G401 (cell line): ENCODE data around the gene FN1. TPM values are rescaled to one million over a fixed set of nuclear protein-coding genes. Genes with fewer than 3 reads are reported as not detected.

Experiments used
- DNase-seq: peaks from one replicate; pipeline ENCODE4 v3.0.0-alpha.2; 2015; ENCODE audit warnings: low spot score
- in situ Hi-C: cut with HindIII; loops from 2 replicates; pipeline ENCODE4 v1.10.0; 2016; ENCODE audit warnings: low sequenced_read_pairs, mixed read lengths
- total RNA-seq: library from RNA; depleted of rRNA; stranded (reverse); fragments of >200 nt; shearing (Covaris generic); gene quantifications from 2 replicates; pipeline ENCODE4 v1.2.3, GENCODE V29; 2014

Gene FN1
- total RNA-seq, 1 experiment from 2014 or later: 0.27 TPM

DNA sequence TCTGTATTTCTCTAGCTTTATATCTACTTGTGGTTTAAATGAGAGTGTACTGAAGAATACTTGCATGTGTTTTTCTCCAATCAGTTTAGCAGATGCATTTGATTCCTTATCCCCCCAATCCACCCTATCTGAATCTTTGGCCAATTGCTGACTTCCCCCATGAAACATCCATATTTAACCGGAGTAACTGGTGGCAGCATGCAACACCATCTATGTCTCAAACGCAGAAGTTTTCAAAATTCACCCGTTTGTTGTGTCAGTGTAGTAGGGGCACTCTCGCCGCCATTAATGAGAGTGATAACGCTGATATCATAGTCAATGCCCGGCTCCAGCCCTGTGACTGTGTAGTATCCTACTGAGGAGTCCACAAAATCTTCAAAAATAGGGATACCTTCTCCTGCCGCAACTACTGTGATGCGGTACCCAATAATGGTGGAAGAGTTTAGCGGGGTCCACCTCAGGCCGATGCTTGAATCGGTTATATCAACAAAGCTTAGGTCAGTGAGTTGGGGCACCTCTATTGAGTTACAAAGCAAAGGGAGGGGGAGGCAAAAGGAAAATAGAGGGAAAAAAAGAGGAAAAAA, 43.1 kb downstream of the FN1 start:
- DNase-seq: no peak
- in situ Hi-C loops: no loop called here

DNA sequence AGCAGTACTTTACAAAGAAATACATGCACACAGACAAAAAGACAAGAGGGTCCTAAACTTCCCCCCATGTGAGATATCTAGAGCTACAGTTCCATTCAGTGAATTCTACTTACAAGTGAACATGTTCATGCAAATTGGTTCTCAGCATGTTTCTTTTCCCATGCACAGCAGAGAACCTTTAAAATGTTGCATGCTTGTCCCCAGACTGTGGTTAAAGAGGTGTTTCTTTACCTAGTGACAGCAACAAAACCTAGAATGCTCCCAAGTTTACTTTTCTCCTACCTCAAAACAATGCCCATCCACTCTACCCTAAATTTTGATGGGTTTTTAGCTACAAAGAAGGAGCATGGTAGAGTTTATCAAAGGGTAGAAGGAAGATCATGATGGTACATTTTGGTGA, 43.7 kb downstream of the FN1 start:
- in situ Hi-C loops: no loop called here
- no peak for DNase-seq

DNA sequence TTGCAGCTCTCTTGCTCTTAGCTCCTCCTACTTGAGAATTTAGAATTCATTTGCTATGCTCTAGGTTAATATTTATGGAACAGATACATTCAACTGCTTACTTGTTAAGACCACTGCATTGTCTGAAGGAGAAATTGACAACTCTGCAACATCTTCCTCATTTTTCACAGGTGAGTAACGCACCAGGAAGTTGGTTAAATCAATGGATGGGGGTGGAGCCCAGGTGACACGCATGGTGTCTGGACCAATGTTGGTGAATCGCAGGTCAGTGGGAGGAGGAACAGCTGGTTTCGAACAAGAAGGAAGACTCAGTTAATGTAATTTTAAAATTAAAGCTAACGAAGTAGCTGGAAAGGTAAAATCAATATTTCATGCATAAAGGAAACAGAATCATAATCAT, 44.3 kb downstream of the FN1 start:
- in situ Hi-C loops: no loop called here
- no peak for DNase-seq

DNA sequence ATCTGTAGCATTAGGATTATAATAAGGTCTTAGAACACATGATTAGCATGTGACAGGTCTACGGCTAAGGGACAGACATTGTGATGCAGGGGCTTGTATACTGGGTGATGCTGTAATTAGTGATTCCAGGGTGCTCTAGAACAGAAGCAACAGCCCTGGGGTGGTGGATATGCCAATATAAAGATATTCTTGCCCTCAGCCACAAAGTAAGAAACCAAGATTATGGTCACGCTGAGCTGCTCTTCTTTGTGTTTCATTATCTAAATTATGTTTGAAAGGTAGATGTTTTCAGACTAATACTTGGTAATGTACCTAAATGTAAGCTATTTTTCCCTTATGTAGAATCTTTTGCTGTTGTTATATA, 45.3 kb downstream of the FN1 start:
- in situ Hi-C loops: no loop called here
- DNase-seq: no peak

DNA sequence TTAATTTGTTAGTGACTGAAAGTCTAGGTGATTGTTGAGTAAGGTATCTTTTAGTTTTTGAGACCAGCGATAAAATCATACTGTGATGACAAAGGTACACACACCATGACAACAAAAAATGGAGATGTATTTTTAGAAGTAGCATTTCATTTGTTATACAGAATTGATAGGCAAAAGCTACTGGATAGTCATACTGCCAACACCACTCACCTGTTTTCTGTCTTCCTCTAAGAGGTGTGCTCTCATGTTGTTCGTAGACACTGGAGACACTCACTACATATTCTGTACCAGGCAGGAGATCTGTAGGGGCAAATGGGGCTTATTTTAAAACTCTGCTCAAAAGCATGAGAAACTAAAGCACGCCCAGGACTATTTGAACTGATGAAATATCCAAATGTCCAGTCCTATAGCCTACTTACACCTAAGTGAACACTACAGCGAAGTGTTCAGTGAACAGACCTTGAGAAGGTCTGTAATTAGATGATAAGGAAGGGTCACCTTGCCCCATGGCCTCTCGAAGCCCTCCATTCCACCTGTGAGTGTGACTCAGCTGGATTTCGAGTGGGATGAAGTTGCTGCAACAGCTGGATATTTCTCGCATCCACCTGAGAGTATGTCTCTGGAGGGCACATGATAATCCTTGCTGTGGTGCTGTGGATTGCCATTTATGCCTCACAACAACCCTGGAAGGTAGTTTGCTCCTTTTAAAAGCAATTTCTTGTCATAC, 47.7 kb downstream of the FN1 start:
- in situ Hi-C loops: no loop called here

DNA sequence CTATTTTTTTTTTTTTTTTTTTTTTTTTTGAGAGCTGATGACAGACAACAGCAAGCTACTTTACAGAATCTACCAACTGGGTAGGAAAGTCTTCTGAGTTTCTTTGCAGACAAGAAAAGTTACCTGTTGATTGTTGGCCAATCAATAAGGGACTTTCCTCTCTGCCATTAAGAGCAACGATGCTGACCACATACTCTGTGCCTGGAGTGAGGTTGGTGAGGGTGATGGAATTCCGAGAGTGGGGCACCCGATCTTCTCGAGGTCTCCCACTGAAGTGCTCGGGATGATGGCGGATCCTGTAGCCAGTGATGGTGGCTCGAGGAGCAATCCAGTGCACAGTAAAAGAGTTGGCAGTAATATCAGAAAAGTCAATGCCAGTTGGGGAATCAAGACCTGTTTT, 49.3 kb downstream of the FN1 start:
- DNase-seq: no peak
- in situ Hi-C loops: no loop called here

More for the DNA sequence above, 47.7 kb downstream of the FN1 start:
- no peak for DNase-seq

DNA sequence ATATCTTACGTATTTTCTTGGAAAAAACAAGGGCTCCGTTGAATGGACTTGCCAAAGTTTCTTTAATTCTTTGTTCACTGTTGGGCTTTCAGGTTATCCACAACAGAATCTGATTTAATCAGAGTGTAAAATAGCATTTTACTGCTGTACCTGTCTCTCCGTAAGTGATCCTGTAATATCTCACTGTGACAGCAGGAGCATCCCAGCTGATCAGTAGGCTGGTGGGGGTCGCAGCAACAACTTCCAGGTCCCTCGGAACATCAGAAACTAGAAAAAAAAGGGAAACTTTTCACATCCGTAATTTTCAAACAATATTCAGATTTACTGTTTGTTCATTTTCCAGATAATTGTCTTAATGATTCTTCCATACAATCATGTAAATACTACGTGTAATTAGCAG, 51.2 kb downstream of the FN1 start:
- no peak for DNase-seq
- in situ Hi-C loops: no loop called here

DNA sequence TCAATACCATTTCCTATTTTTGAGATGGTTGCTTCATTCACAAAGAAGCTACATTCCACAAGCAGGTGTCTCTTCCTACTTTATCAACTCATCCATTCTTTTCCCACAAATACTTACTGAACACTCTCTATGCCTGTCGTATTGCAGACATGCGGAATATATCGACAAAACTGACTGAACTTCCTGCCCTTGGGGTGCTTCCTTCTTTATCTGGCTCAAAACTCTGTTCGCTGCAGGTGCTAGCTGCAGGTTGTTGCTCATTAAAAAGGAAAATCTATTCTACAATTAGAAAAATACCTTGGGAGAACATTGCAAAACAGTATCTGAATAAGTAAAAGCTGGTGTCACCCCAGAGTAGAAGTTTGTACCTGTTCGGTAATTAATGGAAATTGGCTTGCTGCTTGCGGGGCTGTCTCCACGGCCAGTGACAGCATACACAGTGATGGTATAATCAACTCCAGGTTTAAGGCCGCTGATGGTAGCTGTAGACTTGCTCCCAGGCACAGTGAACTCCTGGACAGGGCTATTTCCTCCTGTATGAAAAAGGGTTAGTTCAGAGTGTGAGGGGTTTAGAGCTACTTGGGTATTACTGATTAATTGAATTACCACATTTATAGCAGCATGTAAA, 52.1 kb downstream of the FN1 start:
- DNase-seq: no peak
- in situ Hi-C loops: no loop called here

DNA sequence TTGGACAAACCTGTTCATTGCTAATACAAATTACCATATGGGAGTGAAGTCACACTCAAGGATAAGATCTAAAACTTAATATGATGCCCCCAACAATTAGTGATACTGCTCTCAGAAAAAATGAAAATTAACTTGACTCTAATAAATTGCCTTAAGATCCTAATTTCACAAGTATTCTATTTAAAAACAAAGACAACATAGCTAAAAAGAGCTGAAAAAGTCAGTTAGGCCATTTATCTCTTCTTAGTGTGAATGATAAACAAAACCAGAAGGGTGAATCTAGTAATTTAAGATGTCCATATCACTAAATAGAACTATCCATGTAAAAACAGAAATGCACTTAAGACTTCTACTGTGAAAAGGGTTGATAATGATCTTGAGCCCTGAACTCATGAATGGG, 53.4 kb downstream of the FN1 start:
- in situ Hi-C loops: no loop called here
- no peak for DNase-seq

DNA sequence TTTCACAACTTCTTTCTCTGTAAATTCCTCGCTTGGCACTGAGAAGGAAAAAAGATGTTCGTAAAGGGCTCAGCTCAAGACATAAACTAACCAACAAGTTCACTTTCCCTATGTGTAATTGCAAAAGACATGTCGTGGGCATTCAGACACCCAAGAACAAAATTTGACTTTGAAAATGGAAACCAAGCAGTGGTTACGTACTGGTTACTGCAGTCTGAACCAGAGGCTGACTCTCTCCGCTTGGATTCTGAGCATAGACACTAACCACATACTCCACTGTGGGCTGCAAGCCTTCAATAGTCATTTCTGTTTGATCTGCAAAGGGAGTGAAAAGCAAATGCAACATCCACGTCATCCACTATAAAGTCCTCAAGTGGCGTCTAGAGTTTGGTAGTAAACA, 53.9 kb downstream of the FN1 start:
- in situ Hi-C loops: no loop called here
- DNase-seq: no peak

DNA sequence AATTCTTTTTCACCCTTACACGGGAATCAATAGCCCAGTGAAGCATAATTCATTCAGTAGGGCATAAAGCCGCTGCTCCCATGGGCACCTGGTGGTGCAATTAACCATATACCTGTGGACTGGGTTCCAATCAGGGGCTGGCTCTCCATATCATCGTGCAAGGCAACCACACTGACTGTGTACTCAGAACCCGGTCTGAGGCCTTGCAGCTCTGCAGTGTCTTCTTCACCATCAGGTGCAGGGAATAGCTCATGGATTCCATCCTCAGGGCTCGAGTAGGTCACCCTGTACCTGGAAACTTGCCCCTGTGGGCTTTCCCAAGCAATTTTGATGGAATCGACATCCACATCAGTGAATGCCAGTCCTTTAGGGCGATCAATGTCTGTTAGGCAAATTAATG, 55.2 kb downstream of the FN1 start:
- no peak for DNase-seq

DNA sequence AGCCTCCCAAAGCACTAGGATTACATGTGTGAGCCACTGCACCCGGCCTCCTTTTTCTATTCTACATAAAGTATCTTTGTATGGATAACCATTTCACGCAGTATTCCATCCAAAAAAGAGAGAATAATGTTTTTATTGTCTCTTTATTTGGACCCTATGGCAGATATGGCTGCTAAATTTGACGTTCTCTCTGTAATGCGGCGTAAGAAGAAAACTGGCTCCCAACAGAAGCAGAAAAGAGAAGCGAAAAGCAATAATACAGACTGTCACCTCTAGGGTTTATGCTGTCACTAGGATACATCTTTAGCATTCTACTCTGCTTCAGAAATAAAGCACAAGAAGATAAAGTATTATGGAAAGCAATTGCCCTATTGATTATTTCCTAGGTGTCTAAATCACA, 55.9 kb downstream of the FN1 start:
- DNase-seq: no peak
- in situ Hi-C loops: no loop called here

More for the DNA sequence above, 55.2 kb downstream of the FN1 start:
- in situ Hi-C loops: no loop called here

DNA sequence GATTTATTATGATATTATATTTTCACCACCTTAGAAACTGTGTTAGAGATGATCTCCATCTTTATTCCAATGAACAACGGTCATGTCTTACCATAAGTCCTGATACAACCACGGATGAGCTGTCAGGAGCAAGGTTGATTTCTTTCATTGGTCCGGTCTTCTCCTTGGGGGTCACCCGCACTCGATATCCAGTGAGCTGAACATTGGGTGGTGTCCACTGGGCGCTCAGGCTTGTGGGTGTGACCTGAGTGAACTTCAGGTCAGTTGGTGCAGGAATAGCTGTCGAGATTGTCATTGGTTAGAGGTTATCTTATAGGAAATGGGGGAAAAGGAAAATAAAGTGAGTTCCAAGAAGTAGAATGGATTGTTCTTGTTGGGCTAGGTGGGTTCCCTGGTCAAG, 56.8 kb downstream of the FN1 start:
- in situ Hi-C loops: no loop called here

DNA sequence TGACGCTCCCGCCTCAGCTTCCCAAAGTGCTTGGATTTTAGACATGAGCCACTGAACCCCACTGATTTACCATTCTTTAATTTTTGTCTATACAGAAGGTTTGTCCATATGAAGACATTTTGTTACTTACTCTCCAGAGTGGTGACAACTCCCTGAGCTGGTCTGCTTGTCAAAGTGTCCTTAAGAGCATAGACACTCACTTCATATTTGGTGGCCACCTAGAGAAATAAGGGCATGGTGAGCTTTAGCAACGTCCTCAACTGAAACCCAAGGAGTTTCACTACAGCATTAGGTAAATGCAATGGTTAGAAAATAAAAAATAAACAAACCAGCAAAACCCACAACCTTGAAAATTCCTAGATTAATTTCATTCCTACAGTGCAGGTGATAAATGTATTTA, 57.8 kb downstream of the FN1 start:
- in situ Hi-C loops: no loop called here
- DNase-seq: no peak

More for the DNA sequence above, 56.8 kb downstream of the FN1 start:
- DNase-seq: no peak

DNA sequence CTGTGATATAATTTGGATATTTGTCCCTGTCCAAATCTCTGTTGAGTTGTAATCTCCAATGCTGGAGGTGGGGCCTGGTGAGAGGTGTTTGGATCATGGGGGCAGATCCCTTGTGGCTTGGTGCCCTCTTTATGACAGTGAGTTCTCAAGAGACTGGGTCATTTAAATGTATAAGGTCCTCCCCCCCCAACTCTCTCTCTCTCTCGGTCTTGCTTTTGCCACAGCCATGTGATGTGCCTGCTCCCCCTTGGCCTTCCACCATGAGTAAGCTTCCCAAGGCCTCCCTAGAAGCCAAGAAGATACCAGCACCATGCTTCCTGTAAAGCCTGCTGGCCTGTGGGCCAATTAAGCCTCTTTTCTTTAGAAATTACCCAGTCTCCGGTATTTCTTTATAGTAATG, 58.6 kb downstream of the FN1 start:
- in situ Hi-C loops: no loop called here
- no peak for DNase-seq

DNA sequence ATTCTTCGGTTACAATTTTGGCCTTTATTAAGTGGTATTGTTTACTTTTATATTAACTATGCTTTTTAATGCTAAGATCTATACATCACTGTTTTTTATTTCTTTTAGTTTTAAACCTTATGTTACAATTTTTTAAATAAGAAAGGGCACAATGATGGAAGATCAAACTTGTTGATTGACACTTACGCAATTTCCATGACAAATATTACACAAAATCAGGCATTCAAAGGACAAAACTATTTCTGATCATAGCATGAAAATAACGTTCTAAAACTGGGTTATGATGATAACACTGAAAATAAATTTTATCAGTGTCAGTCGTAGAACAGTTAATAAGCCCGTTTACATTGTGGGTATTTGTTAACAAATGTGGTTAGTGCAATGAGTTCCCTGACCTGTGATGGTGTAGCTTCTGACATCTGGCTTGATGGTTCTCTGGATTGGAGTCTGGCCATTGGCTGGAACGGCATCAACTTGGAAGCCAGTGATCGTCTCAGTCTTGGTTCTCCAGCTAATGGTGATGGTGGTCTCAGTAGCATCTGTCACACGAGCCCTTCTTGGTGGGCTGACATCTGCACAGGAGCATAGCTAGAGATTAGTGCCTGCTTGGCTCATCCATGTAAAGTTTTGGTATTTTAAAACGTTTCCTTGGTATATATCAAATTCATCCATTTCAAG, 59.6 kb downstream of the FN1 start:
- in situ Hi-C loops: no loop called here
- DNase-seq: no peak

DNA sequence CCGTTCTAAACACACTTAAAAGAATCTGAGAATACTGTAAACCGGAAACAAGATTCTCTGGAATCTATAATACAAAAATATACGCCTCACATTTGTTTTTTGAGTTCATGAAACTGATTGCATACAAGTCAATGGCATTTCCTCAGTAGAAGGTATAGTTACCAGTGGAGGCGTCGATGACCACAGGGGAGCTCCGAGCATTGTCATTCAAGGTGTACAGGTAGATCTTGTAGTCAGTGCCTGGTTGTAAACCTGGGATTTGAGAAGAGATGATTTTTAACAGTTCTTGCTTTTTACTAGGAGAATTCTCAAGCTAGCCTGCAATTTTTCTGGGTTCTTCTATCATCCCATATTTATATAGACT, 60.4 kb downstream of the FN1 start:
- in situ Hi-C loops: no loop called here
- DNase-seq: no peak

DNA sequence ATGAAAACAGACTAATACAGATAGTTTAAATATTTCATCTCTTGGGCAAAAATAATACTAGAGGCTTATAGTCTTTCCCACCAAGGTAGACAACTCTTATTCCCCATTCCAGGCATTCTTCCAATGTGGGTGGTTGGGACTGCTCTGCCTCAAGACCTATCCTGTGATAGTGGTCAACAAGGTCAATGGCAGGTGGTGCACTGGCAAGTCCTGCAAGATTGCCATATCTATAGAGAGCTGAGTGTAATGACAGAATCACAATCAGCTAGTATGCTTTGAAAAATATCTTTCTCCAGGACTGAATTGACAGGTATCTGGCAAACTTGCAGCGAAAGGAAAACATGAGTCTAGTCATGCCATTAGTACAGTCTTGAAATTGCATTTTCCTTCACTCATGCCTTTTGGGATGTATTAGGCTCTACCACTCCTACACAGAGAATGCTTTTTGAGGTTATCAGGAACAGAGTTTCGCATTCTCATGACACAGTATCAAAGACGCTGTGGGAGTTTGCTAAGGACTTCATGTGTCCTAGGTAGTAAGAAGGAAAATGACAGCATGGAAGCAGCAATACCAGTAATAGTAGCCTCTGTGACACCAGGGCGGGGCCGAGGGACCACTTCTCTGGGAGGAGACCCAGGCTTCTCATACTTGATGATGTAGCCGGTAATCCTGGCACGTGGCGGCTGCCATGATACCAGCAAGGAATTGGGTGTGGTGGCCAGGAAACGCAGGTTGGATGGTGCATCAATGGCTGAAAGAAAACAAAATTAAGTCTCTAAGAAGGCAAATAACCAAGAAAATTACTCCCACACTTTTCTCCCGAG, 61.0 kb downstream of the FN1 start:
- in situ Hi-C loops: no loop called here
- no peak for DNase-seq

DNA sequence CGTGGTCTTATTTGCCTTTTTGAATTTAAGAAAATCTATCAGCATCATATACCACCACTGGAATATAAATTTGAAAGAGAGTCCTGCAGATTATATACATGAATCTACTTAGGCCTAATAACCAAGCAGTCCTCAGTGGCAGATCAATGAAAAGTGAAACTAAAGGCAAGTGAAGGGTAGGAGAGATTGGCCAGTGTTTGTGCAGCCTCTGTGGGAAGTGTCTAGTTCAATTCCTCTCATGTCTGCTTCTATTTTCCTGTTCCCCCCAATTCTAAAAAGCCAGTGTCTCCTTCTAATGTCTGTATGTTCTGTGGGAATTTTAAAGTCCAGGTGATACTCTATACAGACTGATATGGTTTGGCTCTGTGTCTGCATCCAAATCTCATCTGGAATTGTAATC, 61.9 kb downstream of the FN1 start:
- in situ Hi-C loops: no loop called here
- DNase-seq: no peak
